ENCODE results near the gene CILP2. TPM values are rescaled to one million over a fixed set of nuclear protein-coding genes. Genes with fewer than 3 reads are reported as not detected.
A peak's percentile ranks its signal among the peaks of the same experiment; 100 is the strongest.

The CILP2 gene
- total and polyA plus RNA-seq, 8 donors: under 0.01 to 1.4 (median 0.39) TPM; not detected in 4

DNA sequence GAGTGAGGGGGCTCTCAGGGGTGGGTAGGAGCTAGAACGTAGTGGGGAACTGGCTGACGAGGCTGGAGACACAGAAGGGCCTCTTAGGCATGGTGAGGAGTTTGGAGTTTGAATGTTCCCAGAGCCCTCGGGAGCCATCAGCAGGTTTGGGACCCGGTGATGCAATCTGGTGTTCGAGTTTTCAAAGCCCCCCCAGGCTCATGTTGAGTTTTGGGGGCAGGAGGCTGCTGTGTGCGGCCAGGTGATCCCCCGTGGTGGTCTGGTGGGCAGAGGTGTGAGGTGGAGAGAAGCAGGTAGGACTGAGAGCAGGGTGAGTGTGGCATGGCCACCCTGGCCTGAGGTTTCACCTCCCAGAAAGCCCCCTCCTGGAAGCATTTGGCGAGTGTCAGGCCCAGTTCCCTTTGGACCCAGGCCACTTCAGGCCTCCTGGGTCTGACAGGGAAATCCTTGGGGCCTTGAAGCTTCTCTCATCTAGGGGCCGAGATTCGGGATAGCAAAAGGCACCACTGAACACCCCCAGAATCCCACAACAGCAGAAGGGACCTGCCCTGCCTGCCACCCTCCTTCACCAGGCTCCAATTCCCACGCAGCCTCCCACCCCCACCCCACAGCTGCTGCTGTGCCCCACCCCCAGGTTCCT lies 8.2 kb upstream of the CILP2 start:
- H3K4me1 ChIP-seq: peaks cover 0 to 45% (median 12%) of the 10 kb centered on the region in 4 donors

DNA sequence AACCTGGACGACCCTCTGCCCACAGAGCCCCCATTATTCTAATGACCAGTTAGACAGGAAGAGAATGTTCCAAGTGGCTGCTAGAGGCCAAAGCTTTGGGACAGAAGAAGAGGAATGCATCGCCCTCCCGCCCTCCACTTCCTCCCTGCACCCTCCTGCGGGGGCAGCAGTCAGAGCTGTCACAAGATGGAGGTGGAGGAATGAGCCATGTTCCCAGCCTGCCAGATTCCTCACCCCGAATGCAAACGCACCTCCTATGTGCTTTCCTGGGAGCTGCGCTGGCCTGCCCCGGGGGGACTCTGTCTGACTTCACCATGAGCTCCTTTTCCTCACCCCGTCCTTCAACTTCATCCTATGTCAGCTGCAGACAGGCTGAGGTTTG lies 7.7 kb upstream of the CILP2 start:
- TF ChIP-seq POLR2A (IDR thresholded peaks at IDR 0.05) (no peak), POLR2AphosphoS5 (IDR thresholded peaks at IDR 0.05) (no peak), EP300 (IDR thresholded peaks at IDR 0.05) (no peak)
- TF ChIP-seq, protein P1, sequence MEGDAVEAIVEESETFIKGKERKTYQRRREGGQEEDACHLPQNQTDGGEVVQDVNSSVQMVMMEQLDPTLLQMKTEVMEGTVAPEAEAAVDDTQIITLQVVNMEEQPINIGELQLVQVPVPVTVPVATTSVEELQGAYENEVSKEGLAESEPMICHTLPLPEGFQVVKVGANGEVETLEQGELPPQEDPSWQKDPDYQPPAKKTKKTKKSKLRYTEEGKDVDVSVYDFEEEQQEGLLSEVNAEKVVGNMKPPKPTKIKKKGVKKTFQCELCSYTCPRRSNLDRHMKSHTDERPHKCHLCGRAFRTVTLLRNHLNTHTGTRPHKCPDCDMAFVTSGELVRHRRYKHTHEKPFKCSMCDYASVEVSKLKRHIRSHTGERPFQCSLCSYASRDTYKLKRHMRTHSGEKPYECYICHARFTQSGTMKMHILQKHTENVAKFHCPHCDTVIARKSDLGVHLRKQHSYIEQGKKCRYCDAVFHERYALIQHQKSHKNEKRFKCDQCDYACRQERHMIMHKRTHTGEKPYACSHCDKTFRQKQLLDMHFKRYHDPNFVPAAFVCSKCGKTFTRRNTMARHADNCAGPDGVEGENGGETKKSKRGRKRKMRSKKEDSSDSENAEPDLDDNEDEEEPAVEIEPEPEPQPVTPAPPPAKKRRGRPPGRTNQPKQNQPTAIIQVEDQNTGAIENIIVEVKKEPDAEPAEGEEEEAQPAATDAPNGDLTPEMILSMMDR (IDR thresholded peaks at IDR 0.05): no peak

More for the DNA sequence above, 8.2 kb upstream of the CILP2 start:
- Histone ChIP-seq H3K27me3 (no peaks in the 10 kb centered on the region), H3K9me3 (no peaks in the 10 kb centered on the region), H3K27ac (no peak overlapping the region), H3K4me3 (no peak overlapping the region), H3K36me3 (peaks cover 16 to 50% (median 46%) of the 10 kb centered on the region in 4 donors)
- DNase-seq: peak in 1 of 2 donors; percentile 12
- intact Hi-C loops (cut with DNase I; ENCODE audit: low total_unique reads): loop anchor here (10.0 kb wide), 1 partner anchor 425 kb away; no protein-coding TSS in a partner anchor
- WGBS, 5 donors: 62 to 75% (median 72%) methylated on average over 10 to 11 of the region's 11 CpGs
- TF ChIP-seq POLR2AphosphoS5 (IDR thresholded peaks at IDR 0.05): no peak
- TF ChIP-seq EP300 (IDR thresholded peaks at IDR 0.05): no peak
- TF ChIP-seq POLR2A (IDR thresholded peaks at IDR 0.05): no peak
- TF ChIP-seq, protein P1 (IDR thresholded peaks at IDR 0.05): no peak

DNA sequence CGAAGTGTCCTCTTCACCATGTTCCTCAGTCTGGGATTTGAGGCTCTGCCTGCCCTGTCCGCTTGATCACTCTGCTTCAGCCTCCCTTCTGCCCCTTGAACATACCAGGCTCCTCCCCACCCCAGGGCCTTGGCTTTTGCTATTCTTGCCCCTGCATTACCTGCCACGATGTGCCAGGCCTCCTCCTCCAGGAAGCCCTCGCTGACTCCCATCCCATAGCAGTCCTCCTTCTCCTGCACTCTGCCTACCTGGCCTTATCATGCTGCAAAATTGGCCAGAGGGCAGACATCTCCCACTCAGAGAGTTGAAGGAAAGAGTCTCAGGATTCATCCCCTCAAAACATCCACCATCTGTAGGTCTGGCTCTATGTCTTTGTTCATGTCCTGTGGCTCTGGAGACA lies 7.2 kb upstream of the CILP2 start:
- no peaks in the 10 kb centered on the region for H3K9me3 ChIP-seq
- intact Hi-C loops (cut with DNase I; ENCODE audit: low total_unique reads): loop anchor here (10.0 kb wide), 1 partner anchor 424 kb away; no protein-coding TSS in a partner anchor
- H3K27ac ChIP-seq: no peak overlapping the region
- H3K36me3 ChIP-seq: peaks cover 16 to 44% (median 41%) of the 10 kb centered on the region in 4 donors
- peaks cover 0 to 4% (median 0%) of the 10 kb centered on the region in 3 donors for H3K27me3 ChIP-seq
- WGBS, 5 donors: 76 to 88% (median 80%) methylated on average over 4 of the region's 4 CpGs
- no peak for DNase-seq
- H3K4me3 ChIP-seq: no peak overlapping the region
- no peak for TF ChIP-seq POLR2A (IDR thresholded peaks at IDR 0.05)
- TF ChIP-seq POLR2AphosphoS5 (IDR thresholded peaks at IDR 0.05): no peak
- TF ChIP-seq EP300 (IDR thresholded peaks at IDR 0.05): no peak
- TF ChIP-seq, protein P1 (IDR thresholded peaks at IDR 0.05): no peak
- peaks cover 0 to 39% (median 12%) of the 10 kb centered on the region in 4 donors for H3K4me1 ChIP-seq

More for the DNA sequence above, 7.7 kb upstream of the CILP2 start:
- H3K27ac ChIP-seq: no peak overlapping the region
- no peaks in the 10 kb centered on the region for H3K9me3 ChIP-seq
- WGBS, 5 donors: 55 to 69% (median 63%) methylated on average over 9 of the region's 9 CpGs
- peaks cover 16 to 47% (median 44%) of the 10 kb centered on the region in 4 donors for H3K36me3 ChIP-seq
- H3K27me3 ChIP-seq: no peaks in the 10 kb centered on the region
- peaks cover 0 to 40% (median 12%) of the 10 kb centered on the region in 4 donors for H3K4me1 ChIP-seq
- no peak overlapping the region for H3K4me3 ChIP-seq
- DNase-seq: peak in 1 of 2 donors; percentile 12
- intact Hi-C loops (cut with DNase I; ENCODE audit: low total_unique reads): loop anchor here (10.0 kb wide), 1 partner anchor 424 kb away; no protein-coding TSS in a partner anchor

DNA sequence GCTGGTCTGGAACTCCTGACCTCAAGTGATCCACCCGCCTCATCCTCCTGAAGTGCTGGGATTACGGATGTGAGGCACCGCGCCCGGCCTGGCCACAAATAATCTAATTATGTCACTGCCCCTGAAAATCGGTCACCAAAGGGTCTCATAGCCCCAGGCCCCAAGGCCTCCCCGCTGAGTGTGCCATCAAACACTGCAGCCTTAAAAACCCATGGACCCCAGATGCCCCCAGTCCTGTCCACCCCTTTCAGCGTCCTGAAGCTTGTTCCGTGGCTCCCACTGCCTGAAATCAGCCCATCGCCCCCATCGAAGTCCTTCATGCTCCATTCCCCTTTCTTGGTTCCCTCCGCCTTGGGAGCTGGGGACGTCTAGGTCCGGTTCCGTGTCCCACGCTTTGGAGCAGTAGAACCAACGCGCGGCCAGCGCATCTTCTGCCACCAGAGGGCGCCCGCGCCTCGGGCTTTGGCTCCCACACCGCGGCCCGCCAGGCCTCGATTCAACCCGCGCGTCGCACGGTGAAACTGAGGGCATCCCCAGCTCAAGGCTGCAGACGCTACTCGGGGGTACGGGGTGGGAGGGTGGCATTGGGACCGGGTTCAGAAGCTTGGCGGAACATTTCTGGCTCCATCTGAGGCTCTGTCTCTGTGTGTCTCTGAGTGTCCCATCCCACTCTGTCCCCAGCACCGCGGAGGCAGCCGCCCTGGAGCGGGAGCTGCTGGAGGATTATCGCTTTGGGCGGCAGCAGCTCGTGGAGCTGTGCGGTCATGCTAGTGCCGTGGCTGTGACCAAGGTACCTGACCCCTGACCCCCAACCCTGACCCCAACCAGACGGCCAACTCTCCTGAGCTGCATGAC lies 5.9 kb upstream of the CILP2 start:
- H3K9me3 ChIP-seq: no peaks in the 10 kb centered on the region
- TF ChIP-seq, protein P1 (IDR thresholded peaks at IDR 0.05): peak in 5 of 7 experiments; percentile 88 to 97 (median 91)
- TF ChIP-seq POLR2A (IDR thresholded peaks at IDR 0.05) (no peak), EP300 (IDR thresholded peaks at IDR 0.05) (no peak), POLR2AphosphoS5 (IDR thresholded peaks at IDR 0.05) (peak in 1 of 3 donors; percentile 68)
- H3K4me3 ChIP-seq: no peak overlapping the region
- WGBS, 5 donors: 22 to 25% (median 23%) methylated on average over 21 to 48 of the region's 48 CpGs
- peak; percentile 92 for DNase-seq
- no peak overlapping the region for H3K27ac ChIP-seq
- intact Hi-C loops (cut with DNase I; ENCODE audit: low total_unique reads): loop anchor here (10.0 kb wide), 1 partner anchor 423 kb away; no protein-coding TSS in a partner anchor
- H3K36me3 ChIP-seq: peaks cover 8 to 31% (median 28%) of the 10 kb centered on the region in 4 donors
- H3K4me1 ChIP-seq: peaks cover 0 to 29% (median 15%) of the 10 kb centered on the region in 4 donors
- peaks cover 0 to 15% (median 3%) of the 10 kb centered on the region in 3 donors for H3K27me3 ChIP-seq

Data from stomach (tissue), 9 donors.